AG04450 (cell line): Measurements from ENCODE around the gene NGRN. TPM values are rescaled to one million over a fixed set of nuclear protein-coding genes. Genes with fewer than 3 reads are reported as not detected.
"Not testable (repeated sequence)": the region's sequence is repeated elsewhere in the genome, so short reads cannot be mapped to it uniquely, and the experiment has no call there.

Source experiments
- CTCF ChIA-PET: fragments of 300-600, 350-600 bp; formaldehyde crosslinking; extraction: SDS; loops from one replicate; lab custom pipeline; 2022; ENCODE audit warnings: antibody characterized with exemption, inconsistent platforms; lab: Charles Lee
- POLR2A ChIA-PET: fragments of 350-600 bp; formaldehyde crosslinking; extraction: SDS; loops from one replicate; lab custom pipeline; 2021; ENCODE audit warnings: antibody characterized with exemption, inconsistent platforms; lab: Yijun Ruan, JAX
- DNase-seq: peaks from one replicate; pipeline ENCODE4 v3.0.0-alpha.2; 2011; ENCODE audit warnings: low read depth, low spot score
- H3K27ac ChIP-seq: one replicate; pipeline ENCODE4 v1.5.1; 2012; ENCODE audit warnings: low read depth, low read length, control low read depth
- H3K27me3 ChIP-seq: one replicate; pipeline ENCODE4 v1.6.0; 2012; ENCODE audit warnings: low read length; ENCODE audit not compliant: control insufficient read depth, insufficient read depth
- H3K4me3 ChIP-seq: 2 replicates; pipeline ENCODE4 v1.5.1; 2011; ENCODE audit warnings: mild to moderate bottlenecking, low read depth, low read length, control low read depth
- H3K9me3 ChIP-seq: 2 replicates; pipeline ENCODE4 v1.5.1; 2012; ENCODE audit warnings: low read length; ENCODE audit not compliant: control insufficient read depth, insufficient read depth
- polyA plus RNA-seq: library from polyadenylated mRNA; depleted of rRNA; stranded (reverse); fragments of >200 nt; gene quantifications from 2 replicates; pipeline ENCODE4 v1.2.3, GENCODE V29; 2011
- TF ChIP-seq, protein P1 (sequence below): IDR thresholded peaks from 2 replicates; pipeline ENCODE4 v1.5.1; 2011; ENCODE audit warnings: low read depth, low read length, control low read depth, inconsistent platforms

NGRN gene
- polyA plus RNA-seq, 1 experiment: 81.8 TPM

DNA sequence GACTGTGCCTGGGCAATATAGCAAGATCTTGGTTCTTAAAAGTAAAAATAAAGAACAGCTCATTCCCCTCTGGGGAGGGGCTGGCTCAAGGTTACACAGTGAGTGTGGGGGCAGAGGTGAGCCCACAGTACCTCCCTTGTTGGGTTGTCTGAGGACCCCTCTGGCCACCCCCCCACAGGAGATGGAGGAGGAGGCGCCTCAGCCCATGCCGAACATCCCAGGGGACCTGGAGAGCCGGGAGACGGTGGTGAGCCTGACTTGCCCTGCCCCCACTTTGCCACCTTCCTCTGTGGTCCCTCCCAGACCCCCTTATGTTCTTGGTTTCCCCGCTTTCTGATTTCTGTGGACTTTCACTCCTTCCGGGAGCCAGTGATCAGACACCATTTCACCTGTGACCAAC lies 28.7 kb downstream of the NGRN start:
- POLR2A ChIA-PET: no interaction called here
- no peak for DNase-seq
- Histone ChIP-seq H3K9me3 (no peaks in the 10 kb centered on the region), H3K4me3 (no peak overlapping the region), H3K27ac (no peak overlapping the region), H3K27me3 (peaks cover 2% of the 10 kb centered on the region)
- CTCF ChIA-PET: interaction anchor here (0.7 to 3.4 kb wide), 10 partner anchors 8 to 287 kb away, joined by 3 to 34 read pairs (median 4); no protein-coding TSS in a partner anchor
- TF ChIP-seq, protein P1, sequence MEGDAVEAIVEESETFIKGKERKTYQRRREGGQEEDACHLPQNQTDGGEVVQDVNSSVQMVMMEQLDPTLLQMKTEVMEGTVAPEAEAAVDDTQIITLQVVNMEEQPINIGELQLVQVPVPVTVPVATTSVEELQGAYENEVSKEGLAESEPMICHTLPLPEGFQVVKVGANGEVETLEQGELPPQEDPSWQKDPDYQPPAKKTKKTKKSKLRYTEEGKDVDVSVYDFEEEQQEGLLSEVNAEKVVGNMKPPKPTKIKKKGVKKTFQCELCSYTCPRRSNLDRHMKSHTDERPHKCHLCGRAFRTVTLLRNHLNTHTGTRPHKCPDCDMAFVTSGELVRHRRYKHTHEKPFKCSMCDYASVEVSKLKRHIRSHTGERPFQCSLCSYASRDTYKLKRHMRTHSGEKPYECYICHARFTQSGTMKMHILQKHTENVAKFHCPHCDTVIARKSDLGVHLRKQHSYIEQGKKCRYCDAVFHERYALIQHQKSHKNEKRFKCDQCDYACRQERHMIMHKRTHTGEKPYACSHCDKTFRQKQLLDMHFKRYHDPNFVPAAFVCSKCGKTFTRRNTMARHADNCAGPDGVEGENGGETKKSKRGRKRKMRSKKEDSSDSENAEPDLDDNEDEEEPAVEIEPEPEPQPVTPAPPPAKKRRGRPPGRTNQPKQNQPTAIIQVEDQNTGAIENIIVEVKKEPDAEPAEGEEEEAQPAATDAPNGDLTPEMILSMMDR: no peak

DNA sequence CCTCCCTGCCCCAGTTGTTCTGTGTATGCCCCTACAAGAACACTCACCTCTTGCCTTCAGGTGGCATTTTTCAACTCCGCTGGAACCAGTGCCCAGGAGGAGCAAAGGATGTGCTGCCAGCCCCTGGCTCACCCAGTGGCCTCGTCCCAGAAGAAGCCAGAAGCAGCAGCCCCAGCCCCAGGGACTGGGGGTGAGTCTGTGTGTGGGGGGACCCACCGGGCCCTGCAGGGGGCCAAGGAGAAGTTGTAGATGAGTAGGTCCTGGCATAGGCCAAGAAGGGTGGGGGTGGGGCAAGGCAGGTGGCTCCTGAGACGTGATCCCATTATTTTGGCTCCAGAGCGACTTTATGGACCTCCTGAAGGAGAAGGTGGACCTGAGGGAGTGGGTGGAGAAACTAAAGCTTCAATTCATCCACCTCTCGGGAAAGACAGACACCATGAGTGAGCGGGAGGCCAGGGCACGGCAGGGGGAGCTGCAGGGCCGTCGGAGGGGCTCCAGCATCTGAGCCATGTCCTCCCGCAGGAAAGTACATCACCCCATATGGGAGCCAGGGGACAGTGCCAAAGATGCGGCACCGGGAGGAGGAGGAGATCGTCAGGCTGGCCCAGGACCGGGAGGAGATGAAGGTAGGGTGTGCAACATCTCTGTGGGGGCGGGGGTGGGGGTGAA lies 29.3 kb downstream of the NGRN start:
- no peak overlapping the region for H3K27ac ChIP-seq
- H3K9me3 ChIP-seq: no peaks in the 10 kb centered on the region
- CTCF ChIA-PET: interaction anchor here (1.3 to 3.4 kb wide), 3 partner anchors 10 to 638 kb away, joined by 3 to 34 read pairs (median 25); partner anchors contain the start of gene HDDC3
- TF ChIP-seq, protein P1: no peak
- no peak for DNase-seq
- H3K27me3 ChIP-seq: peaks cover 2% of the 10 kb centered on the region
- H3K4me3 ChIP-seq: no peak overlapping the region
- POLR2A ChIA-PET: no interaction called here

DNA sequence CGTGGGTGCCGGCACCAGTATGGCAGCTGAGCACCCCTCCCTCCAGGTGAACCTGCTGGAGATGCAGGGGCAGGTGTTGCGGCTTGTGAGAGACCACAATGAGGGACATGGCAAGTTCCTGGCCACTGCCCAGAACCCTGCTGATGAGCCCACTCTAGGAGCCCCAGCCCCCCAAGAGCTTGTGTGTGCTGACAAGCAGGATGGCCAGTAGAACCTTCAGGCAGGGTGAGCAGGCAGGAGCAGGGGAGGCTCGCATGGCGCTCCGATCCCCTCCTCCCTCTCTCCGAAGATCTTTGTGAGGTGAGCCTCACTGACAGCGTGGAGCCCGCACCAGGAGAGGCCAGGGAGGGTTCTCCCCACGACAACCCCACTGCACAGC lies 29.8 kb downstream of the NGRN start:
- TF ChIP-seq, protein P1: no peak
- Histone ChIP-seq H3K4me3 (no peak overlapping the region), H3K27me3 (peaks cover 2% of the 10 kb centered on the region), H3K27ac (no peak overlapping the region), H3K9me3 (no peaks in the 10 kb centered on the region)
- ChIA-PET CTCF (interaction anchor here (1.3 to 3.4 kb wide), 4 partner anchors 10 to 637 kb away, joined by 3 to 34 read pairs (median 16); partner anchors contain the start of gene HDDC3), POLR2A (no interaction called here)
- no peak for DNase-seq

DNA sequence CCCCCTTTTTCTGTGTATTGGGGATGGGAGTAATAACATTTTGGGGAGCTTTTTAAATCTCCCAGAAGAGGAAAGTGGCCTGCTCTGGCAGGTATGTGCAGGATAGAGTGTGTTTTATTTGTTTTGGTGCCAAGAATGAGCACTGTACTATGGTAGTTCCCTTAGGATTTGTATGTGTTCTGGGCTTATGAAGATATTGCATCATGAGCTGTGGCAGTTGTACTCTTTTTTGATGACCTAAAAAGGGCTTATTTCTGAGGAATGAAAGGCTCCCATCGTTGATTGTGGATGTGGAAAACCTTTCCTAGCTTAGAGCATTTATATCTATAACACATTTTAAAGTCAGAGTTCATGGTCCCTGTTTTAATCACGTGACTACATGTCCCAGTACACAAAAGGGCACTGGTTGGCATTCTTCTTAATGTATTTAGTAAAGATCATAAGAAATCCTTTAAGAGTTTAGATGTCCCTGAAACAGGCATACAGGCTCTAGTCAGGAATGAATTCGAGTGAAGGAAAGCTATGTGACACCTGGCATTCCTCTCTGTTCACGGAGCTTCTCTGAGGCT lies 30.9 kb downstream of the NGRN start:
- H3K4me3 ChIP-seq, H3K9me3 ChIP-seq, H3K27me3 ChIP-seq, DNase-seq, POLR2A ChIA-PET, H3K27ac ChIP-seq: not testable (repeated sequence)
- CTCF ChIA-PET: interaction anchor here (0.8 to 1.5 kb wide), 3 partner anchors 10 to 185 kb away, joined by 3 to 8 read pairs (median 8); no protein-coding TSS in a partner anchor

DNA sequence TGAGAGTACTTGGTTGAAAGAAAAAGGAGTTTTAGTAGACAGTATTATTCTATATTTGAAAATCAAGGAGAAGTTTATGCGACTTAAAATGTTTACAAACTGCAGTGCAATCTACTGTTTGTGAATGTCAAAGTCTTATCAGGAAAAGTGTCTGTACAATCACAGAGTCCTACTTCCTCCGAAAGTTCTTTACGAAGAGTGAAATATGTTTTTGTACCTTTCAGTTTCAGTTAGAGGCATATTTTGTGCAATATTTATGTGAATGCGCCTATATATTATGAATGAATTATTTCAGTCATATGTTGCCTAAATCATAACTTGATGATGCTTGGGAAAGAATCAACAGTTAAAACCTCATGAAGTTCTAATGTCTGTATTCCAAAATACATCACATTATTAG lies 31.5 kb downstream of the NGRN start:
- ChIA-PET CTCF (interaction anchor here (0.9 to 1.5 kb wide), 2 partner anchors 23 to 185 kb away, joined by 8 read pairs; no protein-coding TSS in a partner anchor), POLR2A (no interaction called here)
- Histone ChIP-seq H3K27ac (no peak overlapping the region), H3K27me3 (peaks cover 2% of the 10 kb centered on the region), H3K4me3 (no peak overlapping the region), H3K9me3 (peaks cover 3% of the 10 kb centered on the region; the same call in 1 of the 2 replicates)
- TF ChIP-seq, protein P1: no peak
- DNase-seq: no peak
